Endothelial cell of umbilical vein (primary cell): ENCODE data around the gene ETV6.

Source experiments
- EZH2 ChIP-seq: IDR thresholded peaks from 2 replicates; pipeline ENCODE4 v1.6.1; 2012; ENCODE audit warnings: borderline replicate concordance, low read depth, mild to moderate bottlenecking, moderate library complexity, low read length, inconsistent platforms; ENCODE audit not compliant: severe bottlenecking
- FOS ChIP-seq: IDR thresholded peaks from 2 replicates; pipeline ENCODE4 v1.6.1; 2011; ENCODE audit warnings: mild to moderate bottlenecking, low read length, moderate library complexity, borderline replicate concordance; ENCODE audit not compliant: insufficient read depth
- GATA2 ChIP-seq: IDR thresholded peaks from 2 replicates; pipeline ENCODE4 v1.7.0; 2011; ENCODE audit warnings: low read depth, mild to moderate bottlenecking, moderate library complexity, mixed read lengths, low read length; ENCODE audit not compliant: insufficient read length, insufficient read depth
- JUN ChIP-seq: IDR thresholded peaks from 2 replicates; pipeline ENCODE4 v1.6.1; 2011; ENCODE audit warnings: borderline replicate concordance, low read depth; ENCODE audit not compliant: insufficient read length, insufficient read depth
- MAX ChIP-seq: IDR thresholded peaks from 2 replicates; pipeline ENCODE4 v1.6.1; 2011; ENCODE audit not compliant: insufficient read depth, insufficient read length
- MYC ChIP-seq: IDR thresholded peaks from one replicate; pipeline ENCODE4 v1.6.1; 2011; ENCODE audit warnings: mild to moderate bottlenecking, low read depth, low read length
- POLR2A ChIP-seq: IDR thresholded peaks from 2 replicates; pipeline ENCODE4 v1.6.1; 2012; ENCODE audit warnings: low read depth, mild to moderate bottlenecking, control low read depth, low read length
- POLR2AphosphoS5 ChIP-seq: IDR thresholded peaks from 2 replicates; pipeline ENCODE4 v1.6.1; 2012; ENCODE audit warnings: low read depth, mild to moderate bottlenecking, control low read depth, low read length, moderate library complexity; ENCODE audit not compliant: insufficient read depth
- TF ChIP-seq, protein P1 (sequence below), 2 donors: IDR thresholded peaks; 1 replicate in 1 of 2; 2 replicates in 1 of 2; pipeline ENCODE4 v1.5.1; 2011; ENCODE audit warnings: low read length in 2 of 2, mild to moderate bottlenecking in 2 of 2, moderate library complexity in 2 of 2, control low read depth in 1 of 2, inconsistent platforms in 1 of 2, low read depth in 1 of 2; ENCODE audit not compliant: insufficient read depth in 1 of 2; ENCODE audit errors: extremely low read depth in 1 of 2

DNA sequence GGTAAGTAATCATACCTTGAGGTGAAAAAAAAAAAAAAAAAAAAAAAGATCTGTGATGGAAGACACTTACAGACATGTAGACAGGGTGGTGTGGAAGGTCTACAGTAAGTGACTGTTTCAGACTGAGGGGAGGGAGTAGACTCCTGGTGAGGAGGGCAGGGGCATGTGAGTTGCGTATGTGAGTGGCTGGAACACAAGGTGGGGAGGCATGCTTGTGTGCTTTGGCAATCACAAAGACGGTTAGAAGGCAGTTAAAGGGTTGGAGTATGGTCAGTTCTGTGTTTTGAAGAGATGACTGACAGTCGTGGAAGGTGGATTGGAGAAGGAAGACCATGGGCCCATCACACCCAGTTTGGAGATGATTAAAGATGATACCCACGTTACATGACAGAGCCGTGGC, 65.2 kb downstream of the ETV6 start:
- TF ChIP-seq POLR2A (no peak), EZH2 (no peak), POLR2AphosphoS5 (no peak), JUN (no peak), MYC (no peak), GATA2 (no peak), FOS (no peak), MAX (no peak)
- TF ChIP-seq, protein P1, sequence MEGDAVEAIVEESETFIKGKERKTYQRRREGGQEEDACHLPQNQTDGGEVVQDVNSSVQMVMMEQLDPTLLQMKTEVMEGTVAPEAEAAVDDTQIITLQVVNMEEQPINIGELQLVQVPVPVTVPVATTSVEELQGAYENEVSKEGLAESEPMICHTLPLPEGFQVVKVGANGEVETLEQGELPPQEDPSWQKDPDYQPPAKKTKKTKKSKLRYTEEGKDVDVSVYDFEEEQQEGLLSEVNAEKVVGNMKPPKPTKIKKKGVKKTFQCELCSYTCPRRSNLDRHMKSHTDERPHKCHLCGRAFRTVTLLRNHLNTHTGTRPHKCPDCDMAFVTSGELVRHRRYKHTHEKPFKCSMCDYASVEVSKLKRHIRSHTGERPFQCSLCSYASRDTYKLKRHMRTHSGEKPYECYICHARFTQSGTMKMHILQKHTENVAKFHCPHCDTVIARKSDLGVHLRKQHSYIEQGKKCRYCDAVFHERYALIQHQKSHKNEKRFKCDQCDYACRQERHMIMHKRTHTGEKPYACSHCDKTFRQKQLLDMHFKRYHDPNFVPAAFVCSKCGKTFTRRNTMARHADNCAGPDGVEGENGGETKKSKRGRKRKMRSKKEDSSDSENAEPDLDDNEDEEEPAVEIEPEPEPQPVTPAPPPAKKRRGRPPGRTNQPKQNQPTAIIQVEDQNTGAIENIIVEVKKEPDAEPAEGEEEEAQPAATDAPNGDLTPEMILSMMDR (IDR thresholded peaks at IDR 0.05; ENCODE audit: extremely low read depth in 1 of 2, insufficient read depth in 1 of 2, low read depth in 1 of 2, low read length in 2 of 2), result no peak
